Activated CD4-positive, alpha-beta T cell treated with anti-CD3 and anti-CD28 coated beads for 36 hours (primary cell): ENCODE data around the gene ADCY1. TPM values are rescaled to one million over a fixed set of nuclear protein-coding genes. Genes with fewer than 3 reads are reported as not detected.
"Not testable (repeated sequence)": the region's sequence is repeated elsewhere in the genome, so short reads cannot be mapped to it uniquely, and the experiment has no call there.

Experiments used
- ATAC-seq: fragments of 200-7000 bp; cut with Tn5 transposase; one replicate; pipeline ENCODE4 v1.10.0; 2021; ENCODE audit warnings: mild to moderate bottlenecking, moderate library complexity
- CTCF ChIA-PET: fragments of 350-600 bp; sonication (Branson Sonifier 250); formaldehyde crosslinking; loops from one replicate; lab custom pipeline; 2021; ENCODE audit warnings: antibody characterized with exemption; lab: Charles Lee
- POLR2A ChIA-PET: fragments of 350-600 bp; sonication (Branson Sonifier 250); formaldehyde crosslinking; loops from one replicate; lab custom pipeline; 2021; ENCODE audit warnings: antibody characterized with exemption, inconsistent platforms; lab: Charles Lee
- DNase-seq: peaks from one replicate; pipeline ENCODE4 v3.0.0-alpha.2; 2020
- H3K27ac Mint-ChIP-seq: one replicate; pipeline ENCODE4 v1.8.0; 2021; ENCODE audit warnings: mixed read lengths
- H3K27me3 Mint-ChIP-seq: one replicate; pipeline ENCODE4 v1.8.0; 2021; ENCODE audit warnings: mixed read lengths
- H3K36me3 Mint-ChIP-seq: one replicate; pipeline ENCODE4 v1.8.0; 2021; ENCODE audit warnings: low read depth, mixed read lengths
- H3K4me1 Mint-ChIP-seq: one replicate; pipeline ENCODE4 v1.8.0; 2021; ENCODE audit warnings: mixed read lengths
- H3K4me3 Mint-ChIP-seq: one replicate; pipeline ENCODE4 v1.8.0; 2021; ENCODE audit warnings: mild to moderate bottlenecking, moderate library complexity, mixed read lengths
- H3K9me3 Mint-ChIP-seq: one replicate; pipeline ENCODE4 v1.8.0; 2021; ENCODE audit warnings: low read depth, mixed read lengths
- intact Hi-C, 2 experiments: fragments of 100-400 bp; cut with DNase I in 1 of 2; cut with micrococcal nuclease in 1 of 2; formaldehyde crosslinking; loops; one replicate each; pipeline versions ENCODE4 v1.14.2 to v1.15.1; 2022 to 2024; cut with DNase I, micrococcal nuclease
- total RNA-seq, 2 experiments: library from RNA; stranded (reverse); gene quantifications; one replicate each; pipeline ENCODE4 v1.2.3, GENCODE V29; 2021

ADCY1 gene
- total RNA-seq, 2 experiments from 2014 or later = 0.82 to 1.2 TPM

GRCh38 chr7:45748976-45749375, 174.8 kb downstream of the ADCY1 start:
- H3K27ac Mint-ChIP-seq, ATAC-seq, H3K9me3 Mint-ChIP-seq, CTCF ChIA-PET, intact Hi-C loops, H3K4me3 Mint-ChIP-seq, H3K27me3 Mint-ChIP-seq, DNase-seq, POLR2A ChIA-PET, H3K4me1 Mint-ChIP-seq: not testable (repeated sequence)
- H3K36me3 Mint-ChIP-seq = peaks cover 17% of the 10 kb centered on the region

GRCh38 chr7:45751352-45751751, 177.2 kb downstream of the ADCY1 start:
- CTCF ChIA-PET = interaction anchor here (0.7 kb wide), 1 partner anchor 12 kb away, joined by 3 read pairs; no protein-coding TSS in a partner anchor
- ATAC-seq, intact Hi-C loops: not testable (repeated sequence)

GRCh38 chr7:45756333-45756732, 182.2 kb downstream of the ADCY1 start:
- POLR2A ChIA-PET, ATAC-seq, H3K4me1 Mint-ChIP-seq, H3K27ac Mint-ChIP-seq, intact Hi-C loops, CTCF ChIA-PET, H3K27me3 Mint-ChIP-seq, DNase-seq, H3K9me3 Mint-ChIP-seq, H3K4me3 Mint-ChIP-seq: not testable (repeated sequence)
- H3K36me3 Mint-ChIP-seq = peaks cover 17% of the 10 kb centered on the region

More at GRCh38 chr7:45751352-45751751, 177.2 kb downstream of the ADCY1 start:
- peaks cover 15% of the 10 kb centered on the region for H3K36me3 Mint-ChIP-seq
- H3K9me3 Mint-ChIP-seq, DNase-seq, POLR2A ChIA-PET, H3K27me3 Mint-ChIP-seq, H3K4me3 Mint-ChIP-seq, H3K27ac Mint-ChIP-seq, H3K4me1 Mint-ChIP-seq: not testable (repeated sequence)

- POLR2A ChIA-PET = not testable (repeated sequence)
These were observed 182.6 kb downstream of the ADCY1 start for GRCh38 chr7:45756757-45757156.

GRCh38 chr7:45759464-45759863, 185.3 kb downstream of the ADCY1 start:
- DNase-seq, H3K9me3 Mint-ChIP-seq, POLR2A ChIA-PET, intact Hi-C loops, H3K27me3 Mint-ChIP-seq, H3K27ac Mint-ChIP-seq, H3K4me1 Mint-ChIP-seq, CTCF ChIA-PET, H3K4me3 Mint-ChIP-seq, ATAC-seq: not testable (repeated sequence)
- peaks cover 17% of the 10 kb centered on the region for H3K36me3 Mint-ChIP-seq

More at GRCh38 chr7:45756757-45757156, 182.6 kb downstream of the ADCY1 start:
- ATAC-seq, DNase-seq, CTCF ChIA-PET, H3K4me1 Mint-ChIP-seq, H3K9me3 Mint-ChIP-seq, H3K27ac Mint-ChIP-seq, intact Hi-C loops, H3K4me3 Mint-ChIP-seq, H3K27me3 Mint-ChIP-seq: not testable (repeated sequence)
- peaks cover 17% of the 10 kb centered on the region for H3K36me3 Mint-ChIP-seq

- H3K9me3 Mint-ChIP-seq, H3K4me3 Mint-ChIP-seq, ATAC-seq, POLR2A ChIA-PET, CTCF ChIA-PET, H3K27me3 Mint-ChIP-seq, DNase-seq, H3K27ac Mint-ChIP-seq, H3K4me1 Mint-ChIP-seq: not testable (repeated sequence)
- peaks cover 12% of the 10 kb centered on the region for H3K36me3 Mint-ChIP-seq
- intact Hi-C loops = loop anchor here in 1 of 2 experiments (10.0 kb wide), 1 partner anchor 877 kb away; the partner anchor contains the start of gene PURB
These were observed 187.5 kb downstream of the ADCY1 start for GRCh38 chr7:45761545-45762205.

GRCh38 chr7:45762225-45762994, 188.2 kb downstream of the ADCY1 start:
- ATAC-seq, H3K27ac Mint-ChIP-seq, H3K27me3 Mint-ChIP-seq, POLR2A ChIA-PET, H3K36me3 Mint-ChIP-seq, CTCF ChIA-PET, H3K4me3 Mint-ChIP-seq, H3K4me1 Mint-ChIP-seq, H3K9me3 Mint-ChIP-seq, DNase-seq: not testable (repeated sequence)
- intact Hi-C loops = loop anchor here in 1 of 2 experiments (10.0 kb wide), 1 partner anchor 878 kb away; the partner anchor contains the start of gene PURB

- H3K27ac Mint-ChIP-seq = peak overlapping the region; percentile 96
- H3K9me3 Mint-ChIP-seq, H3K4me1 Mint-ChIP-seq, H3K36me3 Mint-ChIP-seq, H3K27me3 Mint-ChIP-seq: not testable (repeated sequence)
- POLR2A ChIA-PET = interaction anchor here (0.6 kb wide), 1 partner anchor 1314 kb away, joined by 3 read pairs; no protein-coding TSS in a partner anchor
- H3K4me3 Mint-ChIP-seq = peak overlapping the region; percentile 86
- intact Hi-C loops = loop anchor here in 1 of 2 experiments (1.0 to 10.0 kb wide), 3 partner anchors 657 to 884 kb away; partner anchors contain the start of genes PURB and TBRG4
- DNase-seq = peak; percentile 99
- peak; percentile 99 for ATAC-seq
- CTCF ChIA-PET = interaction anchor here (0.6 kb wide), 1 partner anchor 970 kb away, joined by 4 read pairs; no protein-coding TSS in a partner anchor
These were observed 194.6 kb downstream of the ADCY1 start for GRCh38 chr7:45768516-45769394.

- H3K27me3 Mint-ChIP-seq, H3K9me3 Mint-ChIP-seq, H3K4me1 Mint-ChIP-seq, DNase-seq, POLR2A ChIA-PET, H3K36me3 Mint-ChIP-seq, ATAC-seq: not testable (repeated sequence)
- intact Hi-C loops = loop anchor here in 1 of 2 experiments (1.0 to 10.0 kb wide), 3 partner anchors 658 to 885 kb away; partner anchors contain the start of genes PURB and TBRG4
- CTCF ChIA-PET = interaction anchor here (0.6 kb wide), 1 partner anchor 971 kb away, joined by 4 read pairs; no protein-coding TSS in a partner anchor
- H3K4me3 Mint-ChIP-seq = peak overlapping the region; percentile 86
- peak overlapping the region; percentile 96 for H3K27ac Mint-ChIP-seq
These were observed 195.5 kb downstream of the ADCY1 start for GRCh38 chr7:45769626-45770025.
